Thymus (tissue), 11 donors: ENCODE measurements around the gene FOXK1. TPM values are rescaled to one million over a fixed set of nuclear protein-coding genes. Genes with fewer than 3 reads are reported as not detected.
A peak's percentile ranks its signal among the peaks of the same experiment; 100 is the strongest.

ENCODE experiments used
- DNase-seq, 9 donors: peaks; one replicate each; pipeline ENCODE4 v3.0.0-alpha.2; 2013; ENCODE audit warnings: low spot score in 9 of 9, low read depth in 6 of 9, missing footprints in 1 of 9
- H3K27ac ChIP-seq, 2 donors: one replicate each; pipeline ENCODE4 v1.5.1; 2013; ENCODE audit warnings: control low read depth in 1 of 2, low read depth in 1 of 2, low read length in 1 of 2, mild to moderate bottlenecking in 1 of 2, moderate library complexity in 1 of 2
- H3K27me3 ChIP-seq, 2 donors: one replicate each; pipeline ENCODE4 v1.5.1; 2013; ENCODE audit warnings: low read length in 1 of 2; ENCODE audit not compliant: control insufficient read depth in 2 of 2, insufficient read depth in 1 of 2
- H3K36me3 ChIP-seq, 2 donors: one replicate each; pipeline ENCODE4 v1.5.1; 2013; ENCODE audit warnings: low read length in 1 of 2, mild to moderate bottlenecking in 1 of 2, moderate library complexity in 1 of 2; ENCODE audit not compliant: control insufficient read depth in 2 of 2, insufficient read depth in 2 of 2
- H3K4me1 ChIP-seq, 2 donors: one replicate each; pipeline ENCODE4 v1.5.1; 2013; ENCODE audit warnings: low read length in 2 of 2; ENCODE audit not compliant: control insufficient read depth in 2 of 2, insufficient read depth in 2 of 2
- H3K4me3 ChIP-seq, 2 donors: one replicate each; pipeline ENCODE4 v1.5.1; 2013; ENCODE audit warnings: low read length in 2 of 2, control low read depth in 1 of 2, mild to moderate bottlenecking in 1 of 2
- H3K9me3 ChIP-seq, 2 donors: one replicate each; pipeline ENCODE4 v1.5.1; 2013; ENCODE audit warnings: low read length in 1 of 2, mild to moderate bottlenecking in 1 of 2; ENCODE audit not compliant: control insufficient read depth in 2 of 2, insufficient read depth in 1 of 2
- WGBS: extraction: QIAGEN DNeasy Blood & Tissue Kit; methylation state at CpG from one replicate; pipeline ENCODE4 v1.1.7; 2013; 5-methylcytosine and 5-hydroxymethylcytosine counted together
- polyA plus RNA-seq: library from polyadenylated mRNA; stranded (reverse); fragments of 200-250 nt; gene quantifications from one replicate; pipeline ENCODE4 v1.2.3, GENCODE V29; 2013
- total RNA-seq: library from RNA; stranded (reverse); fragments of 120-200 nt; gene quantifications from one replicate; pipeline ENCODE4 v1.2.4, GENCODE V29; 2013
- donor health status: healthy.

Gene FOXK1
- total and polyA plus RNA-seq, 2 donors = 6.4 to 7.6 TPM

GRCh38 chr7:4730276-4730675, 48.2 kb downstream of the FOXK1 start:
- peaks cover 2 to 16% of the 10 kb centered on the region in 2 donors for H3K36me3 ChIP-seq
- peak overlapping the region in 1 of 2 donors; percentile 56 for H3K27ac ChIP-seq
- 93% methylated on average over 19 of the region's 19 CpGs for WGBS
- H3K4me1 ChIP-seq = peaks cover 30 to 63% of the 10 kb centered on the region in 2 donors
- peaks cover 0 to 4% of the 10 kb centered on the region in 2 donors for H3K9me3 ChIP-seq
- no peak for DNase-seq
- no peaks in the 10 kb centered on the region for H3K27me3 ChIP-seq
- H3K4me3 ChIP-seq = no peak overlapping the region

- Histone ChIP-seq H3K9me3 (peaks cover 0 to 4% of the 10 kb centered on the region in 2 donors), H3K36me3 (peaks cover 4 to 16% of the 10 kb centered on the region in 2 donors), H3K27ac (peak overlapping the region in 1 of 2 donors; percentile 71), H3K27me3 (no peaks in the 10 kb centered on the region), H3K4me3 (no peak overlapping the region), H3K4me1 (peaks cover 30 to 58% of the 10 kb centered on the region in 2 donors)
- peak in 5 of 9 donors; percentile 51 to 77 (median 56) for DNase-seq
- WGBS = 19% methylated on average over 10 of the region's 10 CpGs
Measured at GRCh38 chr7:4730971-4731370, 48.9 kb downstream of the FOXK1 start.

GRCh38 chr7:4731803-4732202, 49.7 kb downstream of the FOXK1 start:
- Histone ChIP-seq H3K27ac (no peak overlapping the region), H3K4me1 (peaks cover 30 to 58% of the 10 kb centered on the region in 2 donors), H3K36me3 (peaks cover 4 to 16% of the 10 kb centered on the region in 2 donors), H3K4me3 (no peak overlapping the region), H3K9me3 (peaks cover 0 to 4% of the 10 kb centered on the region in 2 donors), H3K27me3 (no peaks in the 10 kb centered on the region)
- 97% methylated on average over 16 of the region's 16 CpGs for WGBS
- DNase-seq = no peak

GRCh38 chr7:4733936-4734528, 51.9 kb downstream of the FOXK1 start:
- H3K4me3 ChIP-seq = no peak overlapping the region
- WGBS = 9% methylated on average over 15 of the region's 15 CpGs
- H3K27me3 ChIP-seq = no peaks in the 10 kb centered on the region
- H3K4me1 ChIP-seq = peaks cover 37 to 66% of the 10 kb centered on the region in 2 donors
- peaks cover 4 to 8% of the 10 kb centered on the region in 2 donors for H3K36me3 ChIP-seq
- H3K9me3 ChIP-seq = peaks cover 0 to 4% of the 10 kb centered on the region in 2 donors
- peak in 3 of 9 donors; percentile 43 to 77 (median 46) for DNase-seq
- peak overlapping the region; percentile 25 to 50 for H3K27ac ChIP-seq

GRCh38 chr7:4734587-4735345, 52.7 kb downstream of the FOXK1 start:
- Histone ChIP-seq H3K27me3 (no peaks in the 10 kb centered on the region), H3K36me3 (peaks cover 4 to 8% of the 10 kb centered on the region in 2 donors), H3K27ac (peak overlapping the region in 1 of 2 donors; percentile 36), H3K4me3 (no peak overlapping the region), H3K4me1 (peaks cover 44 to 70% of the 10 kb centered on the region in 2 donors), H3K9me3 (peaks cover 0 to 4% of the 10 kb centered on the region in 2 donors)
- DNase-seq = no peak
- WGBS = 81% methylated on average over 23 of the region's 23 CpGs

- 98% methylated on average over 15 of the region's 15 CpGs for WGBS
- Histone ChIP-seq H3K4me3 (no peak overlapping the region), H3K9me3 (no peaks in the 10 kb centered on the region), H3K27me3 (no peaks in the 10 kb centered on the region), H3K27ac (no peak overlapping the region), H3K4me1 (peaks cover 30 to 52% of the 10 kb centered on the region in 2 donors), H3K36me3 (peaks cover 16% of the 10 kb centered on the region in 2 donors)
- DNase-seq = no peak
Measured at GRCh38 chr7:4737300-4737699, 55.2 kb downstream of the FOXK1 start.

GRCh38 chr7:4738711-4739527, 56.8 kb downstream of the FOXK1 start:
- DNase-seq = peak in 3 of 9 donors; percentile 26 to 50 (median 32)

GRCh38 chr7:4739528-4739992, 57.5 kb downstream of the FOXK1 start:
- Histone ChIP-seq H3K9me3 (no peaks in the 10 kb centered on the region), H3K4me1 (peaks cover 22 to 53% of the 10 kb centered on the region in 2 donors), H3K27me3 (no peaks in the 10 kb centered on the region), H3K27ac (peak overlapping the region in 1 of 2 donors; percentile 76), H3K36me3 (peaks cover 22 to 23% of the 10 kb centered on the region in 2 donors), H3K4me3 (no peak overlapping the region)
- 57% methylated on average over 16 of the region's 16 CpGs for WGBS
- peak in 5 of 9 donors; percentile 53 to 83 (median 70) for DNase-seq

More at GRCh38 chr7:4738711-4739527, 56.8 kb downstream of the FOXK1 start:
- Histone ChIP-seq H3K36me3 (peaks cover 22 to 23% of the 10 kb centered on the region in 2 donors), H3K27ac (peak overlapping the region; percentile 46 to 76), H3K4me1 (peaks cover 26 to 53% of the 10 kb centered on the region in 2 donors), H3K9me3 (no peaks in the 10 kb centered on the region), H3K4me3 (no peak overlapping the region), H3K27me3 (no peaks in the 10 kb centered on the region)
- WGBS = 40% methylated on average over 23 of the region's 23 CpGs
